ENCODE data around the gene MAP2K5. TPM values are rescaled to one million over a fixed set of nuclear protein-coding genes. Genes with fewer than 3 reads are reported as not detected.

The MAP2K5 gene
- total and polyA plus RNA-seq, 2 donors from 2014 or later = 14.1 to 18.6 TPM

- no peaks in the 10 kb centered on the region for H3K9me3 ChIP-seq (ENCODE audit: control insufficient read depth in 2 of 3, insufficient read depth in 1 of 3, low read length in 3 of 3)
- no peaks in the 10 kb centered on the region for H3K36me3 ChIP-seq (ENCODE audit: control insufficient read depth in 2 of 3, insufficient read depth in 3 of 3, low read length in 3 of 3)
- H3K4me1 ChIP-seq (ENCODE audit: control insufficient read depth in 2 of 3, insufficient read depth in 2 of 3, low read depth in 1 of 3, low read length in 3 of 3) = peaks cover 0 to 7% (median 5%) of the 10 kb centered on the region in 3 donors
- H3K4me3 ChIP-seq (ENCODE audit: low read length in 3 of 3) = no peak overlapping the region
- intact Hi-C loops (cut with DNase I) = no loop called here
- no peak overlapping the region for H3K9ac ChIP-seq (ENCODE audit: low read length in 3 of 3)
- DNase-seq (no peak), FAIRE-seq (no peak)
- no peak overlapping the region for H3K27ac ChIP-seq (ENCODE audit: low read depth in 2 of 2, low read length in 2 of 2)
- TF ChIP-seq CTCF (IDR thresholded peaks at IDR 0.05; ENCODE audit: borderline replicate concordance, extremely low read depth, insufficient read depth) = no peak
- no peaks in the 10 kb centered on the region for H3K27me3 ChIP-seq (ENCODE audit: control insufficient read depth, insufficient read depth, low read length)
These were observed 309.9 kb downstream of the MAP2K5 start for GRCh38 chr15:67852418-67852817.

GRCh38 chr15:67853454-67853853 lies 311.0 kb downstream of the MAP2K5 start:
- Histone ChIP-seq H3K4me3 (ENCODE audit: low read length in 3 of 3) (no peak overlapping the region), H3K36me3 (ENCODE audit: control insufficient read depth in 2 of 3, insufficient read depth in 3 of 3, low read length in 3 of 3) (no peaks in the 10 kb centered on the region), H3K27ac (ENCODE audit: low read depth in 2 of 2, low read length in 2 of 2) (no peak overlapping the region), H3K9ac (ENCODE audit: low read length in 3 of 3) (no peak overlapping the region), H3K4me1 (ENCODE audit: control insufficient read depth in 2 of 3, insufficient read depth in 2 of 3, low read depth in 1 of 3, low read length in 3 of 3) (peaks cover 0 to 7% (median 5%) of the 10 kb centered on the region in 3 donors), H3K27me3 (ENCODE audit: control insufficient read depth, insufficient read depth, low read length) (no peaks in the 10 kb centered on the region), H3K9me3 (ENCODE audit: control insufficient read depth in 2 of 3, insufficient read depth in 1 of 3, low read length in 3 of 3) (no peaks in the 10 kb centered on the region)
- no peak for TF ChIP-seq CTCF (IDR thresholded peaks at IDR 0.05; ENCODE audit: borderline replicate concordance, extremely low read depth, insufficient read depth)
- intact Hi-C loops (cut with DNase I) = no loop called here
- FAIRE-seq (no peak), DNase-seq (no peak)

- no peak overlapping the region for H3K9ac ChIP-seq (ENCODE audit: low read length in 3 of 3)
- FAIRE-seq (no peak), DNase-seq (no peak)
- no peaks in the 10 kb centered on the region for H3K9me3 ChIP-seq (ENCODE audit: control insufficient read depth in 2 of 3, insufficient read depth in 1 of 3, low read length in 3 of 3)
- no peaks in the 10 kb centered on the region for H3K36me3 ChIP-seq (ENCODE audit: control insufficient read depth in 2 of 3, insufficient read depth in 3 of 3, low read length in 3 of 3)
- H3K4me1 ChIP-seq (ENCODE audit: control insufficient read depth in 2 of 3, insufficient read depth in 2 of 3, low read depth in 1 of 3, low read length in 3 of 3) = peaks cover 0 to 7% (median 5%) of the 10 kb centered on the region in 3 donors
- H3K27me3 ChIP-seq (ENCODE audit: control insufficient read depth, insufficient read depth, low read length) = no peaks in the 10 kb centered on the region
- no peak overlapping the region for H3K27ac ChIP-seq (ENCODE audit: low read depth in 2 of 2, low read length in 2 of 2)
- intact Hi-C loops (cut with DNase I) = no loop called here
- TF ChIP-seq CTCF (IDR thresholded peaks at IDR 0.05; ENCODE audit: borderline replicate concordance, extremely low read depth, insufficient read depth) = no peak
- H3K4me3 ChIP-seq (ENCODE audit: low read length in 3 of 3) = no peak overlapping the region
These were observed 311.9 kb downstream of the MAP2K5 start for GRCh38 chr15:67854358-67854757.

- no peak overlapping the region for H3K4me3 ChIP-seq (ENCODE audit: low read length in 3 of 3)
- FAIRE-seq (no peak), DNase-seq (peak in 3 of 5 donors; percentile 65 to 80 (median 77))
- no peaks in the 10 kb centered on the region for H3K36me3 ChIP-seq (ENCODE audit: control insufficient read depth in 2 of 3, insufficient read depth in 3 of 3, low read length in 3 of 3)
- H3K27ac ChIP-seq (ENCODE audit: low read depth in 2 of 2, low read length in 2 of 2) = no peak overlapping the region
- H3K9ac ChIP-seq (ENCODE audit: low read length in 3 of 3) = no peak overlapping the region
- H3K9me3 ChIP-seq (ENCODE audit: control insufficient read depth in 2 of 3, insufficient read depth in 1 of 3, low read length in 3 of 3) = no peaks in the 10 kb centered on the region
- peaks cover 0 to 7% (median 5%) of the 10 kb centered on the region in 3 donors for H3K4me1 ChIP-seq (ENCODE audit: control insufficient read depth in 2 of 3, insufficient read depth in 2 of 3, low read depth in 1 of 3, low read length in 3 of 3)
- TF ChIP-seq CTCF (IDR thresholded peaks at IDR 0.05; ENCODE audit: borderline replicate concordance, extremely low read depth, insufficient read depth) = no peak
- intact Hi-C loops (cut with DNase I) = no loop called here
- no peaks in the 10 kb centered on the region for H3K27me3 ChIP-seq (ENCODE audit: control insufficient read depth, insufficient read depth, low read length)
These were observed 313.3 kb downstream of the MAP2K5 start for GRCh38 chr15:67855842-67856241.
